Measurements from ENCODE around the gene DACH1. TPM values are rescaled to one million over a fixed set of nuclear protein-coding genes. Genes with fewer than 3 reads are reported as not detected.
A peak's percentile ranks its signal among the peaks of the same experiment; 100 is the strongest.

The DACH1 gene
- total and polyA plus RNA-seq, 9 of the 15 experiments (the other 6 are each of a cell fraction or from before 2014, with no cell fraction given), result 0.04 to 0.07 (median 0.04) TPM; not detected in 2

DNA sequence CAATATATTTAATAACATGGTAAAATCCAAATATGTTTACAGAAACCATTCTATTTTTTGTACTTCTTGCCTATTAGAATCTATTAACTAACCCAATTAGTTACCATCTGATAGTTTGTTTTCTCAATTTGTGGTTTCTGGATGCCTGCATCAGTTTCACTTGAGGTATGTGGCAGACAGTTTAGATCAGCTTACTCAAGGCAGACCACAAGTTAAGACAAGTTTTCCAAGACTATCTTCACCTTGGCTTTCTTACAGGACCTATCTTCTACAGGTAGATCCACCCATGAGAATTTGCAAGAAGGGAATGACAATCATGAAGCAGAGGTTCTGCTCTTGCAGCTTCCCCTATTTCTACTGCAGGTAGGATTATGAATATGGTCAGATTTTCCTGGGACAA is 458.6 kb downstream of the DACH1 start (continued):
- TF ChIP-seq HMGN3 (IDR thresholded peaks at IDR 0.05; ENCODE audit: borderline replicate concordance, extremely low read depth, insufficient read length, low read depth, low read length), result no peak

DNA sequence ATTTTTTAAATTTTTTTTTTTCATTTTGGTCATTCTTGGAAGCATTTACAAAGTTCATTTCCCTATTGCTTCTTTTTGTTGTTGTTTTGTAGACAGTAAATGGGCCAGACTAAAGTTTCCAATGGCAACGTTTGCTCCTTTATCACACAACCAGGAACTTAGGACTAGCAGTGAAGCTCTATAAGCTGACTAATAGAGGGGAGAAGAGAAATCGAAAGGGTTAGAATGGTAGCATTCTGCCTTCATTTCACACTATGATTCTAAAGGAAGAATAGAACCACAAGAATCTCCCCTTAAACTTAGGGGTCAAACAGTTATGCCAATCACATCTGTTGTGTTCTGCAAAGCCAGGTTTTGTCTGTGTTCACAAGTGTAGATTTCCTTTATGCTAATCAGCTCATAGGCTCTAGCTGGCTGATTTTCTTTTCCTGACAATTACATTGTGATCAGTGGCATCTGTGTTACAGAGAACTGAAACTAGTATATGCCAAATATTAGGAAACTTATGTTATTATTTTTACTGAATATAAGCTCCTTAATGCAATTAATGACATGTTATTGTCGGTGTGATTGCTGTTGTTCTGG is 467.3 kb downstream of the DACH1 start:
- Histone ChIP-seq H3K9me1 (ENCODE audit: control insufficient read depth, insufficient read depth, low read length) (no peaks in the 10 kb centered on the region), H3K27ac (ENCODE audit: extremely low read depth, low read depth, low read length) (no peak overlapping the region), H3K9ac (ENCODE audit: insufficient read depth in 1 of 2, low read depth in 2 of 2, low read length in 2 of 2) (no peak overlapping the region), H3K4me3 (no peak overlapping the region), H3K4me1 (replicated peaks in 1 of 2; ENCODE audit: control insufficient read depth in 2 of 2, insufficient read depth in 2 of 2, low read length in 2 of 2) (no peaks in the 10 kb centered on the region), H3K9me3 (replicated peaks; ENCODE audit: control insufficient read depth, insufficient read depth, low read depth, low read length) (no peaks in the 10 kb centered on the region), H3K27me3 (ENCODE audit: control insufficient read depth in 2 of 2, insufficient read depth in 2 of 2, low read length in 2 of 2) (no peaks in the 10 kb centered on the region), H3K4me2 (ENCODE audit: insufficient read depth, low read length) (no peak overlapping the region), H2AFZ (ENCODE audit: low read depth, low read length) (no peak overlapping the region), H4K20me1 (replicated peaks; ENCODE audit: control insufficient read depth, insufficient read depth, low read length) (no peaks in the 10 kb centered on the region), H3K79me2 (ENCODE audit: control insufficient read depth, insufficient read depth, low read length) (no peaks in the 10 kb centered on the region), H3K36me3 (ENCODE audit: control insufficient read depth, insufficient read depth, low read length) (no peaks in the 10 kb centered on the region)
- DNase-seq (ENCODE audit: extremely low read depth in 1 of 4, low spot score in 3 of 4) (no peak), FAIRE-seq (no peak), ATAC-seq (no peak)
- POLR2A ChIA-PET, result no interaction called here
- in situ Hi-C loops (cut with MboI), result no loop called here
- TF ChIP-seq FOXM1 (IDR thresholded peaks at IDR 0.05; ENCODE audit: low read depth) (no peak), FOXM1 (CRISPR knock-in tag; IDR thresholded peaks at IDR 0.05; ENCODE audit: low read depth) (no peak)
- WGBS (ENCODE audit: insufficient coverage, low coverage, missing lambda C conversion rate), result 5% methylated on average over 2 of the region's 3 CpGs
- CTCF ChIA-PET (ENCODE audit: low intra/inter-chr PET ratio), result no interaction called here
- no TSS peak for BruUV-seq (replicated peaks)
- intact Hi-C loops (cut with micrococcal nuclease), result no loop called here

DNA sequence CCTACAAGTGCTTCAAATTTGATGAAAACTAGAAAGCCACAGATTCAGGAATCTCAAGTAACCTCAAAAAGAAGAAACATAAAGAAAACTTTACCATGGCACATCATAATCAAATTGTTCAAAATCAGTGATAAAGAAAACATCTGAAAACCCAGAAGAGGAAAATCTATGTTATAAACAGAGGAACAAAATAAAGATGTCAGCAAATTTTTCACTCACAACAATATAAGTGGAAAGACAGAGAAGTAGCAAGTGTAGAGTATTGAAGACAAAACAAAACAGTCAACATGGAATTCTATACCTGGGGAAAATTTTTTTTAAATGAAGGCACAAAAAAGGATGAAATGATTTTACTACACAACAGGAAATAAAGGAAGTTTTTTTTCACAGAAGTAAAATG is 470.9 kb downstream of the DACH1 start:
- Histone ChIP-seq H3K9ac (ENCODE audit: insufficient read depth in 1 of 2, low read depth in 2 of 2, low read length in 2 of 2) (no peak overlapping the region), H3K36me3 (ENCODE audit: control insufficient read depth, insufficient read depth, low read length) (no peaks in the 10 kb centered on the region), H3K27ac (ENCODE audit: extremely low read depth, low read depth, low read length) (no peak overlapping the region), H3K79me2 (ENCODE audit: control insufficient read depth, insufficient read depth, low read length) (no peaks in the 10 kb centered on the region), H3K4me3 (no peak overlapping the region), H3K9me1 (ENCODE audit: control insufficient read depth, insufficient read depth, low read length) (no peaks in the 10 kb centered on the region), H3K27me3 (ENCODE audit: control insufficient read depth in 2 of 2, insufficient read depth in 2 of 2, low read length in 2 of 2) (no peaks in the 10 kb centered on the region), H3K4me1 (replicated peaks in 1 of 2; ENCODE audit: control insufficient read depth in 2 of 2, insufficient read depth in 2 of 2, low read length in 2 of 2) (no peaks in the 10 kb centered on the region), H4K20me1 (replicated peaks; ENCODE audit: control insufficient read depth, insufficient read depth, low read length) (no peaks in the 10 kb centered on the region), H3K4me2 (ENCODE audit: insufficient read depth, low read length) (no peak overlapping the region), H2AFZ (ENCODE audit: low read depth, low read length) (no peak overlapping the region), H3K9me3 (replicated peaks; ENCODE audit: control insufficient read depth, insufficient read depth, low read depth, low read length) (no peaks in the 10 kb centered on the region)
- DNase-seq (ENCODE audit: extremely low read depth in 1 of 4, low spot score in 3 of 4) (no peak), ATAC-seq (no peak), FAIRE-seq (no peak)
- intact Hi-C loops (cut with micrococcal nuclease) (no loop called here), in situ Hi-C loops (cut with MboI) (no loop called here)
- BruUV-seq (replicated peaks), result no TSS peak
- ChIA-PET POLR2A (no interaction called here), CTCF (ENCODE audit: low intra/inter-chr PET ratio) (no interaction called here)
- TF ChIP-seq PTRF (tag; IDR thresholded peaks at IDR 0.05) (no peak), ZNF395 (CRISPR knock-in tag; IDR thresholded peaks at IDR 0.05) (no peak), DMBX1 (CRISPR knock-in tag; IDR thresholded peaks at IDR 0.05; ENCODE audit: borderline replicate concordance) (no peak), BRF2 (IDR thresholded peaks at IDR 0.05; ENCODE audit: borderline replicate concordance, insufficient read depth, insufficient read length) (no peak), RAD21 (CRISPR knock-in tag; conservative IDR thresholded peaks at IDR 0.05 in 1 of 2, IDR thresholded peaks at IDR 0.05 in 1 of 2) (no peak), ZNF316 (IDR thresholded peaks at IDR 0.05) (peak; percentile 52), THAP7 (CRISPR knock-in tag; IDR thresholded peaks at IDR 0.05) (no peak), ZNF24 (IDR thresholded peaks at IDR 0.05) (no peak), HNRNPL (IDR thresholded peaks at IDR 0.05; ENCODE audit: low read depth, low read length) (no peak)

All from K562 (cell line).